H1 (cell line): ENCODE results near the gene NFYB. TPM values are rescaled to one million over a fixed set of nuclear protein-coding genes. Genes with fewer than 3 reads are reported as not detected.

ENCODE experiments used
- CTCF ChIA-PET: fragments of 300-600 bp; sonication (Branson Sonifier 250); formaldehyde crosslinking; loops from one replicate; lab custom pipeline; 2021; ENCODE audit not compliant: partially characterized antibody; lab: Charles Lee
- POLR2A ChIA-PET: fragments of 300-600 bp; sonication (Branson Sonifier 250); formaldehyde crosslinking; loops from one replicate; lab custom pipeline; 2021; ENCODE audit warnings: inconsistent platforms; ENCODE audit not compliant: partially characterized antibody; lab: Charles Lee
- DNase-seq, 2 experiments: peaks; one replicate each; pipeline versions ENCODE4 v3.0.0 to v3.0.0-alpha.2; 2010 to 2022; ENCODE audit warnings: low spot score in 2 of 2, low read depth in 1 of 2, mixed read lengths in 1 of 2
- FAIRE-seq: peaks from 2 replicates; lab custom pipeline; 2011; peaks lifted over from hg19 to GRCh38; lab: Jason Lieb, UNC
- H2AFZ ChIP-seq: 2 replicates; pipeline ENCODE4 v1.8.1; 2012; ENCODE audit warnings: low read length, inconsistent platforms
- H2AK5ac ChIP-seq: 2 replicates; pipeline ENCODE4 v1.6.1; 2013; ENCODE audit warnings: low read depth, low read length
- H2BK120ac ChIP-seq: replicated peaks from 2 replicates; pipeline ENCODE3; 2013; ENCODE audit warnings: low read depth, low read length, inconsistent platforms
- H2BK12ac ChIP-seq: 2 replicates; pipeline ENCODE4 v1.6.1; 2013; ENCODE audit warnings: low read depth, low read length
- H2BK15ac ChIP-seq: 2 replicates; pipeline ENCODE4 v1.6.1; 2013; ENCODE audit warnings: low read length
- H2BK20ac ChIP-seq: 2 replicates; pipeline ENCODE4 v1.6.1; 2013; ENCODE audit warnings: low read length
- H2BK5ac ChIP-seq: 2 replicates; pipeline ENCODE4 v1.6.1; 2013; ENCODE audit warnings: low read depth, low read length
- H3K14ac ChIP-seq: 2 replicates; pipeline ENCODE4 v1.6.1; 2013; ENCODE audit warnings: inconsistent platforms; ENCODE audit not compliant: insufficient read length
- H3K18ac ChIP-seq: 2 replicates; pipeline ENCODE4 v1.6.1; 2013; ENCODE audit warnings: low read length; ENCODE audit errors: extremely low read depth
- H3K23ac ChIP-seq: 2 replicates; pipeline ENCODE4 v1.6.1; 2013; ENCODE audit warnings: inconsistent platforms; ENCODE audit not compliant: insufficient read length
- H3K23me2 ChIP-seq: 2 replicates; pipeline ENCODE4 v1.6.1; 2013; ENCODE audit warnings: low read depth, low read length
- H3K27ac ChIP-seq: 2 replicates; pipeline ENCODE4 v1.6.1; 2011; ENCODE audit warnings: low read depth, low read length, inconsistent platforms
- H3K27me3 ChIP-seq, 4 experiments: replicated peaks in 1 of 4; 1 replicate in 1 of 4; 2 replicates in 3 of 4; pipeline versions ENCODE4 v1.6.1 to v1.8.1; 2011 to 2013; ENCODE audit warnings: low read length in 3 of 4, mild to moderate bottlenecking in 3 of 4, inconsistent platforms in 2 of 4, mixed read lengths in 2 of 4, moderate library complexity in 1 of 4; ENCODE audit not compliant: control insufficient read depth in 3 of 4, insufficient read depth in 3 of 4; ENCODE audit errors: extremely low read depth in 1 of 4
- H3K36me3 ChIP-seq, 4 experiments: 2 replicates each; pipeline versions ENCODE4 v1.6.1 to v1.8.1; 2011 to 2013; ENCODE audit warnings: mild to moderate bottlenecking in 4 of 4, low read length in 3 of 4, moderate library complexity in 2 of 4, control low read depth in 1 of 4, inconsistent platforms in 1 of 4; ENCODE audit not compliant: insufficient read depth in 4 of 4, control insufficient read depth in 2 of 4
- H3K4ac ChIP-seq: replicated peaks from 2 replicates; pipeline ENCODE3; 2013; ENCODE audit warnings: low read length, low read depth, mixed read lengths, inconsistent platforms; ENCODE audit not compliant: insufficient read length
- H3K4me1 ChIP-seq, 4 experiments: replicated peaks in 1 of 4; 1 replicate in 1 of 4; 2 replicates in 3 of 4; pipeline versions ENCODE4 v1.6.1 to v1.8.1; 2011 to 2013; ENCODE audit warnings: low read length in 3 of 4, inconsistent platforms in 2 of 4, mixed read lengths in 1 of 4; ENCODE audit not compliant: insufficient read depth in 4 of 4, control insufficient read depth in 3 of 4
- H3K4me2 ChIP-seq, 2 experiments: 2 replicates each; pipeline versions ENCODE4 v1.6.1 to v1.8.1; 2011 to 2013; ENCODE audit warnings: low read depth in 2 of 2, low read length in 2 of 2, control low read depth in 1 of 2, inconsistent platforms in 1 of 2, mild to moderate bottlenecking in 1 of 2; ENCODE audit not compliant: insufficient read depth in 1 of 2
- H3K4me3 ChIP-seq, 4 experiments: fragments of 200-600, 300-600 bp in 1 of 4; sonication (generic), shearing (Covaris generic), sonication (Bioruptor Twin) in 1 of 4; 2 replicates each; pipeline versions ENCODE4 v1.5.1 to v1.8.1; 2011 to 2016; ENCODE audit warnings: low read length in 4 of 4, low read depth in 3 of 4, control low read depth in 2 of 4, inconsistent platforms in 2 of 4, mild to moderate bottlenecking in 2 of 4, mixed read lengths in 1 of 4, moderate library complexity in 1 of 4; ENCODE audit not compliant: insufficient read depth in 2 of 4; ENCODE audit errors: extremely low read depth in 1 of 4
- H3K56ac ChIP-seq: replicated peaks from 2 replicates; pipeline ENCODE3; 2013; ENCODE audit warnings: low read depth, mild to moderate bottlenecking, mixed read lengths, low read length, inconsistent platforms; ENCODE audit not compliant: insufficient read length
- H3K79me1 ChIP-seq: 2 replicates; pipeline ENCODE4 v1.6.1; 2013; ENCODE audit warnings: low read depth, low read length, control low read depth
- H3K79me2 ChIP-seq, 2 experiments: 2 replicates each; pipeline versions ENCODE4 v1.6.1 to v1.8.1; 2012 to 2013; ENCODE audit warnings: low read length in 2 of 2, mild to moderate bottlenecking in 2 of 2, inconsistent platforms in 1 of 2; ENCODE audit not compliant: insufficient read depth in 2 of 2, control insufficient read depth in 1 of 2
- H3K9ac ChIP-seq, 4 experiments: replicated peaks in 1 of 4; 1 replicate in 1 of 4; 2 replicates in 3 of 4; pipeline versions ENCODE4 v1.6.1 to v1.8.1; 2011 to 2013; ENCODE audit warnings: low read depth in 3 of 4, low read length in 3 of 4, control low read depth in 2 of 4, mild to moderate bottlenecking in 2 of 4, moderate library complexity in 2 of 4, inconsistent platforms in 1 of 4; ENCODE audit errors: extremely low read depth in 1 of 4
- H3K9me3 ChIP-seq, 2 experiments: 2 replicates each; pipeline versions ENCODE4 v1.6.1 to v1.8.1; 2012 to 2013; ENCODE audit warnings: mild to moderate bottlenecking in 2 of 2, moderate library complexity in 2 of 2, control low read depth in 1 of 2, inconsistent platforms in 1 of 2, low read depth in 1 of 2, low read length in 1 of 2, mixed read lengths in 1 of 2; ENCODE audit not compliant: insufficient read depth in 2 of 2
- H4K20me1 ChIP-seq, 2 experiments: replicated peaks in 1 of 2; 2 replicates each; pipeline versions ENCODE3 to v1.8.1; 2011 to 2013; ENCODE audit warnings: inconsistent platforms in 2 of 2, low read length in 2 of 2, mild to moderate bottlenecking in 1 of 2; ENCODE audit not compliant: insufficient read depth in 2 of 2, control insufficient read depth in 1 of 2
- H4K5ac ChIP-seq: 2 replicates; pipeline ENCODE4 v1.6.1; 2013; ENCODE audit warnings: low read length, low read depth, mixed read lengths, inconsistent platforms; ENCODE audit not compliant: insufficient read length
- H4K8ac ChIP-seq: 2 replicates; pipeline ENCODE4 v1.8.0; 2013; ENCODE audit warnings: mild to moderate bottlenecking, moderate library complexity, low read length, inconsistent platforms; ENCODE audit not compliant: insufficient read depth; ENCODE audit errors: extremely low read depth
- H4K91ac ChIP-seq: replicated peaks from 2 replicates; pipeline ENCODE3; 2013; ENCODE audit warnings: low read length, mixed read lengths, inconsistent platforms; ENCODE audit not compliant: insufficient read length
- ATF2 ChIP-seq: IDR thresholded peaks from 2 replicates; pipeline ENCODE4 v1.6.1; 2012; ENCODE audit warnings: low read length, inconsistent platforms
- ATF3 ChIP-seq: IDR thresholded peaks from 2 replicates; pipeline ENCODE4 v1.6.1; 2011; ENCODE audit warnings: low read depth, mild to moderate bottlenecking, low read length; ENCODE audit not compliant: insufficient read depth
- CHD1 ChIP-seq: IDR thresholded peaks from 2 replicates; pipeline ENCODE4 v1.6.1; 2012; ENCODE audit warnings: low read depth, low read length, improper control_type of control experiment
- CREB1 ChIP-seq: IDR thresholded peaks from 2 replicates; pipeline ENCODE4 v1.6.1; 2012; ENCODE audit warnings: inconsistent platforms
- EGR1 ChIP-seq: IDR thresholded peaks from 2 replicates; pipeline ENCODE4 v1.6.1; 2011; ENCODE audit warnings: low read depth, low read length, borderline replicate concordance
- GABPA ChIP-seq: IDR thresholded peaks from 2 replicates; pipeline ENCODE4 v1.6.1; 2011; ENCODE audit warnings: mild to moderate bottlenecking, low read length, moderate library complexity, borderline replicate concordance; ENCODE audit not compliant: insufficient read depth
- HDAC6 ChIP-seq: IDR thresholded peaks from one replicate; pipeline ENCODE4 v1.7.1; 2012; ENCODE audit warnings: low read depth, mild to moderate bottlenecking, inconsistent platforms, low read length, moderate library complexity
- KDM5A ChIP-seq: fragments of 200-600 bp; IDR thresholded peaks from 2 replicates; pipeline ENCODE4 v1.7.1; 2012; ENCODE audit warnings: mild to moderate bottlenecking, low read length, inconsistent platforms, mixed read lengths
- RBBP5 ChIP-seq: IDR thresholded peaks from 2 replicates; pipeline ENCODE4 v1.7.1; 2012; ENCODE audit warnings: low read depth, mild to moderate bottlenecking, inconsistent platforms, low read length, moderate library complexity, borderline replicate concordance
- SP1 ChIP-seq: IDR thresholded peaks from 2 replicates; pipeline ENCODE4 v1.6.1; 2011; ENCODE audit warnings: low read depth, low read length
- USF2 ChIP-seq: IDR thresholded peaks from 2 replicates; pipeline ENCODE4 v1.6.1; 2011; ENCODE audit warnings: low read length, improper control_type of control experiment
- WGBS, 2 experiments: shearing (Covaris generic) in 1 of 2; methylation state at CpG; one replicate each; pipeline versions ENCODE4 v1.1.6 to v1.1.7; 2013 to 2015; ENCODE audit warnings: low lambda C conversion rate in 2 of 2, mixed read lengths in 2 of 2, inconsistent platforms in 1 of 2, low coverage in 1 of 2, missing lambda C conversion rate in 1 of 2; ENCODE audit not compliant: insufficient replicate concordance in 2 of 2, insufficient coverage in 1 of 2, insufficient read length in 1 of 2; ENCODE audit errors: extremely low coverage in 1 of 2, missing lambda C conversion rate in 1 of 2; 5-methylcytosine and 5-hydroxymethylcytosine counted together
- polyA plus RNA-seq, 7 experiments: library from polyadenylated mRNA; depleted of rRNA in 3 of 7; stranded (reverse) in 5 of 7; unstranded in 2 of 7; fragments of >200 nt in 5 of 7; fragments of 200-250 nt in 2 of 7; gene quantifications; 1 replicate in 5 of 7; 2 replicates in 1 of 7; 4 replicates in 1 of 7; pipeline versions ENCODE4 v1.2.1 to v1.2.3, GENCODE V29; 2011 to 2013; ENCODE audit warnings: missing spikeins in 2 of 7, mixed read lengths in 2 of 7
- total RNA-seq: library from RNA; stranded (reverse); fragmentation: NEBNext Ultra II Directional; extraction: Animal tissue kit (Norgen Biotek cat#: 25700); gene quantifications from 2 replicates; pipeline ENCODE4 v1.2.1, GENCODE V29; 2021

NFYB gene
- total and polyA plus RNA-seq, 2 of the 8 experiments (the other 6 are each of a cell fraction or from before 2014, with no cell fraction given), result 29.1 to 43.5 TPM

- H3K4me1 ChIP-seq, result peaks cover 3 to 9% (median 6%) of the 10 kb centered on the region in 4 experiments; a peak in 6 of 7 replicates
- CTCF ChIA-PET, result no interaction called here
- no peak overlapping the region for H3K9ac ChIP-seq
- peaks cover 5% of the 10 kb centered on the region; the same call in 1 of the 2 replicates for H3K79me1 ChIP-seq
- H4K5ac ChIP-seq, result no peak overlapping the region
- H2BK120ac ChIP-seq, result no peak overlapping the region
- peaks cover 3 to 46% (median 20%) of the 10 kb centered on the region in 4 experiments for H3K36me3 ChIP-seq
- H3K23me2 ChIP-seq, result no peaks in the 10 kb centered on the region; the same call in 1 of the 2 replicates
- H3K23ac ChIP-seq, result no peak overlapping the region
- peaks cover 2 to 8% of the 10 kb centered on the region in 2 experiments for H4K20me1 ChIP-seq
- no peak overlapping the region for H2BK20ac ChIP-seq
- H3K79me2 ChIP-seq, result peaks cover 11 to 67% of the 10 kb centered on the region in 2 experiments; a peak in 3 of 4 replicates
- no peak overlapping the region for H2AFZ ChIP-seq
- no peak for FAIRE-seq
- DNase-seq, result no peak
- H3K4me2 ChIP-seq, result no peak overlapping the region
- H3K27me3 ChIP-seq, result 0 out of 7 replicates have a peak, but pooled peaks cover 0 to 3% (median 0%) of the 10 kb centered on the region in 4 experiments
- no peak overlapping the region for H3K14ac ChIP-seq
- no peak overlapping the region for H2BK15ac ChIP-seq
- POLR2A ChIA-PET, result interaction anchor here (0.8 to 4.2 kb wide), 2 partner anchors 8 to 76 kb away, joined by 3 to 28 read pairs; no protein-coding TSS in a partner anchor
- H2BK12ac ChIP-seq, result no peak overlapping the region
- no peak overlapping the region for H4K91ac ChIP-seq
- no peak overlapping the region for H2AK5ac ChIP-seq
- no peak overlapping the region for H3K56ac ChIP-seq
- no peak overlapping the region for H3K4me3 ChIP-seq
- H4K8ac ChIP-seq, result no peak overlapping the region
- H3K18ac ChIP-seq, result no peak overlapping the region
- H3K27ac ChIP-seq, result no peak overlapping the region
- WGBS, 2 experiments, result 92% methylated on average over 1 of the region's 1 CpG; no CpG with 5 or more reads in 1 of the 2 experiments
- no peaks in the 10 kb centered on the region for H3K9me3 ChIP-seq
- H2BK5ac ChIP-seq, result no peak overlapping the region
- no peak overlapping the region for H3K4ac ChIP-seq
- TF ChIP-seq CHD1, result no peak
- no peak for TF ChIP-seq ATF3
- TF ChIP-seq ATF2, result no peak
- TF ChIP-seq CREB1, result no peak
- TF ChIP-seq KDM5A, result no peak
- TF ChIP-seq EGR1, result no peak
- TF ChIP-seq SP1, result no peak
- TF ChIP-seq GABPA, result no peak
- TF ChIP-seq HDAC6, result no peak
- no peak for TF ChIP-seq RBBP5
- no peak for TF ChIP-seq USF2
These were observed 3.1 kb downstream of the NFYB start for GRCh38 chr12:104134882-104135281.
